ENCODE results near the gene CBFB.
"Not testable (repeated sequence)": the region's sequence is repeated elsewhere in the genome, so short reads cannot be mapped to it uniquely, and the experiment has no call there.

Gene CBFB

DNA sequence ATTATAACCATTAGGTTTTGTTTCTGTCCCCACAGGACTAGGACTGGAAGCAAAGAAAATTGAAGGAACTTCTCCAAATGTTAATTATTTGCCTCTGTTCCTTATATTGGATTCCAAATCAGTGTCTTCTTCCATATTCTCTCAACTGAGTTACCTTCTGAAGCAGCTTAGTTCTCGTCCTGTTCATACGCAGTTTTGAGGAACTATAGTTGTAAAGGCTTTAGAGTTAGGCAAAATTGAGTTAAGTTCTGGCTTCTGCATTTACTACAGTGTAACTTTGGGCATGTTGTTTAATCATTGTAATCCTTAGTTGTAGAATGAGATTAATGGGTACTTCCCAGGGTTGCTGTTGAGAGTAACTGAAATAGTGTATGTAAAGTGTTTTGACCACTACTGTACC lies 11.2 kb downstream of the CBFB start:
- in situ Hi-C loops (cut with MboI; ENCODE audit: low sequenced_read_pairs, unreplicated experiment) = no loop called here
- DNase-seq (ENCODE audit: low spot score) = no peak
- no peak for TF ChIP-seq CTCF (IDR thresholded peaks at IDR 0.05; ENCODE audit: borderline replicate concordance, control extremely low read depth, extremely low read depth, insufficient read depth, missing control alignments)

- in situ Hi-C loops (cut with MboI; ENCODE audit: low sequenced_read_pairs, unreplicated experiment) = no loop called here
- DNase-seq (ENCODE audit: low spot score) = no peak
- TF ChIP-seq CTCF (IDR thresholded peaks at IDR 0.05; ENCODE audit: borderline replicate concordance, control extremely low read depth, extremely low read depth, insufficient read depth, missing control alignments) = no peak
These were observed 12.0 kb downstream of the CBFB start for GRCh38 chr16:67040906-67041305.

DNA sequence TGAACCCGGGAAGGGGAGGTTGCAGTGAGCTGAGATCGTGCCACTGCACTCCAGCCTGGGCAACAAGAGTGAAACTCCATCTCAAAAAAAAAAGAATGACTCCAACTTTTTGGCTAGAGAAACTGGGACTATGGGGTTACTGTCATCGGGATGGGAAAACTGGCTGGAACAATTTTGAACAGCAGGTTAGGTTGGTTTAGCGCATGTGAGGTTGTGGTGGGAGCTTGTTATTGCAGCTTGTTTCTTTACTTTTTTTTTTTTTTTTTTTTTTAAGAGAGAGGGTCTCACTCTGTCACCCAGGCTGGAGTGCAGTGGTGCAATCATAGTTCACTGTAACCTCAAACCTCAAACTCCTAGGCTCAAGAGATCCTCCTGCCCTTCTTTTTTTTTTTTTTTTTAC lies 12.6 kb downstream of the CBFB start:
- in situ Hi-C loops (cut with MboI; ENCODE audit: low sequenced_read_pairs, unreplicated experiment); DNase-seq (ENCODE audit: low spot score): not testable (repeated sequence)

GRCh38 chr16:67043420-67043819 lies 14.5 kb downstream of the CBFB start:
- no peak for TF ChIP-seq CTCF (IDR thresholded peaks at IDR 0.05; ENCODE audit: borderline replicate concordance, control extremely low read depth, extremely low read depth, insufficient read depth, missing control alignments)
- in situ Hi-C loops (cut with MboI; ENCODE audit: low sequenced_read_pairs, unreplicated experiment) = no loop called here

DNA sequence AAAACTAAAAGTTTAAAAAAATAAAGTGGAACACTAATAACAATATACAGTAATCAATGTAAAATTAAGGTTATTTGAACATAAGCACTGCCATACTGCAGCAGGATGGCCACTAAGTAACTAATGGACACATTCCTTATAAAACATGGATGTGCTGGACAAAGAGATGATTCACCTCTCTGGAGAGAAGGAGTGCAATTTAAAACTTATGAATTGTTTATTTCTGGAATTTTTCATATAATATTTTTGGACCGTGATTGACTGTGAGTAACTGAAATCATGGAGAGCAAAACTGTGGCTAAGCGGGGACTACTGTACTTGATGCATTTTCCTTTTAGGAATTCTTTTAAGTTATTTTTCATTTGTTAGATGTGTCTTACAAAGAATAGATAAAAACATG lies 21.8 kb downstream of the CBFB start:
- no peak for TF ChIP-seq CTCF (IDR thresholded peaks at IDR 0.05; ENCODE audit: borderline replicate concordance, control extremely low read depth, extremely low read depth, insufficient read depth, missing control alignments)
- in situ Hi-C loops (cut with MboI; ENCODE audit: low sequenced_read_pairs, unreplicated experiment) = no loop called here

More at GRCh38 chr16:67043420-67043819, 14.5 kb downstream of the CBFB start:
- no peak for DNase-seq (ENCODE audit: low spot score)

DNA sequence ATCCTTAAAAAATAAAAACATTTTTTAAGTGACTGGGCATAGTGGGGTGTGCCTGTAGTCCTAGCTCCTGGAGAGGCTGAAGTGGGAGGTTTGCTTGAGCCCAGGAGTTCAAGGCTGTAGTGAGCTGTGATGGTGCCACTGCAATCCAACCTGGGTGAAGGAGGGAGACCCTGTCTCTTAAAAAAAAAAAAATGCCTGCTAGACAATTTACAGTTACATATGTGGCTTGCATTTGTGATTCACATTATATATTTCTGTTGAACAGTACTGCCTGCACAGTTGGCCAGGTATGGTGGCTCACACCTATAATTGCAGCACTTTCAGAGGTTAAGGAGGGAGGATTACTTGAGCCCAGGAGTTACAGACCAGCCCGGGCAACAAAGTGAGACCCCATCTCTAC lies 23.4 kb downstream of the CBFB start:
- in situ Hi-C loops (cut with MboI; ENCODE audit: low sequenced_read_pairs, unreplicated experiment) = no loop called here
- TF ChIP-seq CTCF (IDR thresholded peaks at IDR 0.05; ENCODE audit: borderline replicate concordance, control extremely low read depth, extremely low read depth, insufficient read depth, missing control alignments) = no peak
- DNase-seq (ENCODE audit: low spot score) = no peak

More for the DNA sequence above, 21.8 kb downstream of the CBFB start:
- DNase-seq (ENCODE audit: low spot score) = no peak

- TF ChIP-seq CTCF (IDR thresholded peaks at IDR 0.05; ENCODE audit: borderline replicate concordance, control extremely low read depth, extremely low read depth, insufficient read depth, missing control alignments) = no peak
- in situ Hi-C loops (cut with MboI; ENCODE audit: low sequenced_read_pairs, unreplicated experiment) = no loop called here
- DNase-seq (ENCODE audit: low spot score) = no peak
These were observed 24.9 kb downstream of the CBFB start for GRCh38 chr16:67053767-67054334.
